Cerebellar cortex (tissue), 1 donor: ENCODE results near the gene COLEC11.
"Not testable (repeated sequence)": the region's sequence is repeated elsewhere in the genome, so short reads cannot be mapped to it uniquely, and the experiment has no call there.

Experiments used
- DNase-seq: peaks from one replicate; pipeline ENCODE4 v3.0.0-alpha.2; 2015; ENCODE audit warnings: low spot score

Gene COLEC11

DNA sequence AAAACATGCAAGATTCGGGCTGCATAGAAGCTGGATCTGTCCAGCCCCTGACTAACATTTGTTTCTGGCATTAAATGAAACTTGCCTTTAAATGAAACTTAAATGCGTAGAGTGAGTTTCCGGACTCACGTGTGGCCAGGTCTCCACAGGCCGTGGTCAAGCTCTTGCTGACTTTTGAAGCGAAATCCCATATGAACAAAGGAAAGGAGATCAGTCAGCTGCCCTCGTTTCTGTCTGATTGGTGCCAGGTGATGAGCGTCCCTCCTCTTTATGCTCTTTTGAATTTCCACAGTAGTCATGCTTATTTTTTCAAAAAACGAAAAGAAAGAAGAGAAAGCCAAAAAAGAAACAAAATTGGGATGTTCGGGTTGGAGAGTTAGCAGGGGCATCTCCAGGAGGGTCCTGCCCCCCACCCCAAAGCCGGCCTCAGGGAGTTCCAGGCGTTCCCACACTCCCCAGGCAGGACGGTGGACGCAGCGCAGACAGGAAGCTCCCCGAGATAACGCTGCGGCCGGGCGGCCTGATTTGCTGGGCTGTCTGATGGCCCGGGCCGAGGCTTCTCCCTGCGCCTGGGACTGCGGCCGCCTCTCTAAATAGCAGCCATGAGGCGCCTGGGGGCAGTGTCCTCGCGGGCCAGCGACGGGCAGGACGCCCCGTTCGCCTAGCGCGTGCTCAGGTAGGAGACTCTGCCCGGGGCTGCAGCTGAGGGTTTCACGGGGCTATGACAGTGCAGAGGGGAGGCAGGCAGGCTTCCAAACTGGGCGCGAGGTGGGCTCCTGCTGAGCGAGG lies at the start of gene COLEC11:
Gene COLEC11 (plus strand): TSS at position 620 of the 789 bp plus-strand sequence. CDS start 9,229 bp downstream, outside the sequence.
- no peak for DNase-seq

- DNase-seq: no peak
Observed at GRCh38 chr2:3545788-3546478, 49.0 kb upstream of the COLEC11 start.

GRCh38 chr2:3547915-3548314 lies 47.0 kb upstream of the COLEC11 start:
- DNase-seq: no peak

DNA sequence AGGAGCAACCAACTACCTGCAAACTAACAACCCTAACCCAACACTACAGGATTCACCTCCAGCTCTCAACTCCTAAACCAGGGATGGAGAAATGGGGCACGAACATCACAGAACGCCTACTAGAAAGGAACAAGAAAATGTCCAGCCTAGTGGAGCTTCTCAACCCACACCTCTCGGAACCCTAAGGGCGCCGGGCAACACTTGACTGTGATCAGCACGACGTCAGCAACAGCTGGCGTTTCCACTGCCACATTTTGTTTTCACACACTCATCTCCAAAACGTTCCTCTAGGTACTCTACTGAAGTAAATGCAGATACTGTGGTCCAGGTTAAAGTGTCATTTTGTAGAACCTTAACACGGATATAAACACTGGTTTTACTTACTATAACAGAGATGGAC lies 41.0 kb upstream of the COLEC11 start:
- no peak for DNase-seq

- DNase-seq: no peak
Observed at GRCh38 chr2:3557639-3558204, 37.2 kb upstream of the COLEC11 start.

GRCh38 chr2:3558205-3559014 lies 36.5 kb upstream of the COLEC11 start, which contains the start of gene RNASEH1:
TSS of gene RNASEH1 (minus strand) at chr2:3558333. CDS start at chr2:3558260, 73 bp downstream.
- DNase-seq: peak; percentile 98

DNA sequence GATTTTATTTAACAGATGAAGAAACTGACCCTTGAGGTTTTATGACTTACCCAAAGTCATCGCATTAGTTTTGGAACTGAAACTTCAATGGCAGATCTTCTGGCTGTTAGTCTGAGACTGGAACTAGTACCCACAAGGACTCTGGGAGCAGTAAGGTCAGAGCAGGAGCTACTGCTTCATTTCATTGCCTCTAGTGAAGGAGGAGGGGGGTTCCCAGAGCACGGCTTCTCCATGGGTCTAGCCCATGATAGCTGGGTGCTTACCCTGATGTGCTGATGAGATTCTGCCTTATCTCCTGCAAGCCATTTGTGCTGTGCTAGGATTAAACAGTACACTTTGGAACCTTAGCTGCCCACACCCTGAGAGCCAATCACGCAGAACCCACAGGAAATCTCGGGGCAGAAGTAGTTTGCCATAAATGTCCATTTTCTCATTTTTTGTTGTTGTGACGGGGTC lies 31.4 kb upstream of the COLEC11 start:
- DNase-seq: no peak

GRCh38 chr2:3565117-3565516 lies 29.8 kb upstream of the COLEC11 start:
- DNase-seq: no peak

DNA sequence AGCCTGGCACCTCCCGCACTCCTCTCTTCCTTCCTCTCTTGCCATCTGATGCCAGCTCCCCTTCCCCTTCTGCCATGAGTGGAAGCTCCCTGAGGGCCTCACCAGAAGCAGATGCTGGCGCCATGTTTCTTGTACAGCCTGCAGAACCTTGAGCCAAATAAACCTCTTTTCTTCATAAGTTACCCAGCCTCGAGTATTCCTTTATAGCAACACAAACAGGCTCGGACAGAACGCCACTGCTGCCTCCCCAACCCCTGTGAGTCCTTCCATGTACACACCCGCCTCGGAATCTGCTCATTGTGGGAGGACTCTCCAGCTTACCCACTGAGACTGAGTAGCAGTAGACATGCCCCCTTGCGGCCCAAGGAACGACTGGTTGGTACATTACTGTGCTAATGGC lies 28.1 kb upstream of the COLEC11 start:
- DNase-seq: no peak

GRCh38 chr2:3569656-3570055 lies 25.3 kb upstream of the COLEC11 start:
- DNase-seq: not testable (repeated sequence)

- no peak for DNase-seq
Observed at GRCh38 chr2:3571284-3571683, 23.6 kb upstream of the COLEC11 start.

DNA sequence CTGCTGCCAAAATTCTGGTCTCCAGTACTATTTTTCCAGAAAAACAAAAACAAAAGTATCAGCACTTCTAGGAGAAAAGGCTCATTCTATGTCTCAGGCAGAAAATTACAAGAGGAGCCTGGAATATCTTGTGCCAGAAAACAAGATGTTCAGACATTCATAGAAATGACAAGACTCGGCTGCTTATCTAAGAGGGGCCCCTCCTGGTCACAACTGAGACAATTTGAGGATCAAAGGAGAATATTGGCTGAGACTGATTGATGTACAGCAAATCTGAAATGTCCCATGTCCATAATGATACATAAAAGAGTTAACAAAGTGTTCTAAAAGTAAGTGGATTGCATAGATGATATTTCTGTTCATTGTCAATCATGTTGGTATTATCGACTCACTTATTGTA lies 22.3 kb upstream of the COLEC11 start:
- DNase-seq: no peak

GRCh38 chr2:3574155-3574554 lies 20.8 kb upstream of the COLEC11 start:
- no peak for DNase-seq

DNA sequence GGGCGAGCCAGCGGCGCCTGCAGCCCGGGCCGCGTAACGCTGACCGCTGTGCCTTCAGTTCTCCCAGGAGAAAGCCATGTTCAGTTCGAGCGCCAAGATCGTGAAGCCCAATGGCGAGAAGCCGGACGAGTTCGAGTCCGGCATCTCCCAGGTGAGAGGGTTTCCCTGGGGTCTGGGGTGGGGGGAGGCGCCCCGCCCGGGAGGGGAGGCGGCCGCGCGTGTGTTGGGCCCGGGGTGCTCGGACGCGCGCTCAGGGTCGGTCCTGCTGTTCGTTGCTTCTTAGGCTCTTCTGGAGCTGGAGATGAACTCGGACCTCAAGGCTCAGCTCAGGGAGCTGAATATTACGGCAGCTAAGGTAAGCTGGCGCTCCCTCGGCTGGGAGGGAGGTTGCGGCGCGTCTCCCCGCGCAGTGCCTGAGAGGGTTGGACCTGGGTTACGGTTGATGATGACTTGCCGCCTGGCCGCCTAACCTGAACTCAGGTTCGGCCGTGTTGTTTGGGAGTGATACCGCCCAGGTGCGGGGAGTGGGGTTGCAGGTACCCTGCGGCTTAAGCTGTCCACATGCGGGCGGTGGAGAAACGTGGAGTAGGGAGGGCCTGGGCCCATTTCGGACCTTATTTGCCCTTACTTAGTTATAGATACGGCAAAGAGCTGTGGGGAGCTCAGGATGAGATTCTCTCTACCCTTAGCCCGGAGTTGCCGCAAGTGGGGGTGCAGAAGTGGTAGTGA lies 19.2 kb upstream of the COLEC11 start:
- no peak for DNase-seq

- not testable (repeated sequence) for DNase-seq
Observed at GRCh38 chr2:3576263-3576630, 18.7 kb upstream of the COLEC11 start.

DNA sequence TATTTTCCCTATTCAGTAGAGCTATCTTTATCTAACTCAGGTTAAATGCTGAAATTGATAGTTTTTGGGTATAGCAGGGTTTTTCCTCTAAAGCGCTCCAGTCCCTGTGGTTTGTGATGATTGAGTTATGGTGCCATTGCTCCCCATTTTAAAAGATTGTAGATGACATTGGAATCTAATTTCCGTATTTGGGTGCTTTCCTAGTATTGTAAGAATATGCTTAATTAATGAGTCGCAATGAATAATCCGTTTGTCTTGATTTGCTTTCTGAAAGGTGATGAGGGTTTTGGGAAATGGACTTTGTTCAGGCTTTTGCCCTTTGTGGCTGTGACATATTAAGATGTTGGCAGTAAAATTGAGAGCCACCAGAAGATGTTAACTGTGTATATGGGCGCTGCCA lies 15.9 kb upstream of the COLEC11 start:
- no peak for DNase-seq

DNA sequence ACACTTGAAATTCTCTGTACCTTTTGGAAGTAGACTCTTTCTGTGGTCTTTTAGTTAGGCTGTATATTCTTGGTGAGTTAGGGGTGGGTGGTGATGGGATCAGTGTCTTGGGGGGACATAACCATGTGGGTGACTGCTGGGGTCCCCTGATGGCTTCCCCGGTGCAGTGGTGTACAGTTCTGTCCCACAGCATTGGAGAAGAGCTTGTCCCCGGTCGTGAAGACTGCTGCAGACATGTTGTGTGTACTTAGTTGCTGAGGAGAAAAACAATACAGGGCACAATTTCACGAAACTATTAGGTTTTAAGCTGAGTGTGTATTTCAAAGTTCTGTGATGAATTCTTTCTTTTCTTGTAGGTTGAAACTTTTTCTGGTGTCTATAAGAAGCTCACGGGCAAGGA lies 14.5 kb upstream of the COLEC11 start:
- no peak for DNase-seq

DNA sequence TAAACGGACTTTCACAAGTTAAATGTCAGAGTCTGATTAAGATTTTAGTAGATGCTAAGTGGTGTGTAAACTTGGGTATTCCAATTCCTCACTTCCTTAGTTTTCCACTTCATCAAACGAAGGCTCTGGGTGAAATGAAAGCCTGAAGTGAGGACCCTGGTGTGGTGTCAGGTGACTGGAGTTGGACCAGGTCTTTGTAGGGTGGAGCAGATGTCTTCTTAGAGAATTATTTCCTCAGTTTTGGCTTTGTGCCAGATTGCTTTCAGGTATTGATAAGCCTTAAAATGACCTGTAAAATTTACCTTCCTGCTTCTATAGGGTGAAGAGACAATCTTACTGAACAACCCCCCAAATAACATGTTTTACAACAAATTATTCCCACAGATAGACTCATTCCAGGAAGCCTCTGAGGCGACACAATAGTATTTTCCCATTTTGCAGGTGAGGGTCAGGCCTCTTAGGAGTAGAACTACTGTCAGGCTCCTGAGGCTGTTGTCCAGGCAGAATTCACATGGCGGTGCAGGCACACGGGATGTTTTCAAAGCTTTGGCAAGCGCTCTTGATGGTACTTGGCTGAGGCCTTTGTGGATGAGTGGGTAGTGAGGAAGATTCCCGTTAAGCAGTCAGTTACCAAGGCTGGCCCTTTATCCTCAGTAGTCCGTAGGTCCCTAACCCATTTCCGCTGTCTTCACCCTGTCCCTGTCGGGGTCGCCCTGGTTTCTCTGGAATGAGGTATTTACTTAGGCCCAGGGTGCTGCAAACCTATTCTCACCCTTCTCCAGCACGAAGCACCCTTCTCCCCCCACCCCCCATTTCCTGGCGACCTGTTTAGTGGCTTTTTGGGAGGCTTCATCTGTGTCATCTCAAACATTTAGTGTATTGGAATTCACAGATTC lies 13.3 kb upstream of the COLEC11 start:
- peak; percentile 47 for DNase-seq

GRCh38 chr2:3584076-3584475 lies 10.8 kb upstream of the COLEC11 start:
- no peak for DNase-seq

DNA sequence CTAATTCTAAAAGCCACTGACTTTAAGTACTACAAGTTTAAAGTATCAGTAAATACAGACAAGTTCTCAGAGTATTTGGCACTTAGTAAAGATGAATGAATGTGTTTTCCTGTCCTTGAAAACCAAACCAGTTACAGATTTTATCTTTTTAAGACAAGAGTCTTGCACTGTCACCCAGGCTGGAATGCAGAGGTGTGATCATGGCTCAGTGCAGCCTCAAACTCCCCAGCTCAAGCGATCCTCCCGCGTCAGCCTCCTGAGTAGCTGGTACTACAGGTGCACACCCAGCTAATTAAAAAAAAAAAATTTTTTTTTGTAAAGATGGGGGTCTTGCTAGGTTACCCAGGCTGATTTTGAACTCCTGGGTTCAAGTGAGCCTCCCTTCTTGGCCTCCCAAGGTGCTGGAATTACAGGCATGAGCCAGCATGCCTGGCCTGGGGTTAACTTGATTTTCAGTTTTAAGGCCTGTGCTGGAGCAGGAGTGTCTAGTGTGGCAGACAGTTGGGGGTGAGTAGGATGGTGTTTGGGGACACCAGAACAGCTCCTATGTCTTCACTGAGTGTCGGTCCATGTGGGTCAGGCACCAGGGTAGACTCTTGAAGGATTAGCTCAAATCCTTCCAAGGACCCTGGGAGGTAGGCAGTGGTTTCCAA lies 10.2 kb upstream of the COLEC11 start:
- DNase-seq: no peak
